ENCODE results near the gene SH2D3C.

SH2D3C gene

DNA sequence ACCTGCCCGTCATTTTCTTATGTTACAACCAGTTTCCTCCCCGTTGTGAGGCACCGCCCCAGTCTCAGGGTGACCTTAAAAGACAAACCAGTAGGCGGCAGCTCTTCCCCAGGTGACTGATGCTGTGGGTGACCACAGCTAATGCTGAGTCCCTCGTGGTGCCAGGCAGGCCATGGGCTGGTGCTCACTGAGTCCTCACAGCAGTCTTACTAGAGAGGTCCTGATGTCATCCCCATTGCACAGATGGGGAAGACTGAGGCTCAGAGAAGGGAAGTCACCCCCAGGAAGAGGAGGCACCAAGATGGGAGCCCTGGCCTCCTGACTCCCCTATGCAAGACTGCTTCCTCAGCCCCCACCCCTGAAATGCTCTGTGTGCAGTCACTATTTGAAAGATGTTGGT is 70.7 kb downstream of the SH2D3C start:
- Histone ChIP-seq H3K18ac (ENCODE audit: low read depth in 1 of 2, low read length in 2 of 2) (no peak overlapping the region), H3K23ac (ENCODE audit: low read length in 2 of 2) (no peak overlapping the region), H2BK5ac (ENCODE audit: low read depth, low read length, poor library complexity, severe bottlenecking) (no peak overlapping the region), H3K4ac (ENCODE audit: low read depth in 1 of 2, low read length in 2 of 2) (no peak overlapping the region), H4K8ac (ENCODE audit: low read length) (no peak overlapping the region), H3K4me1 (ENCODE audit: control insufficient read depth, insufficient read depth, low read depth, low read length) (peaks cover 45% of the 10 kb centered on the region), H2BK15ac (ENCODE audit: low read depth, poor library complexity, severe bottlenecking) (no peak overlapping the region), H3K9me3 (ENCODE audit: control insufficient read depth, low read length) (no peaks in the 10 kb centered on the region), H3K4me3 (ENCODE audit: insufficient read depth in 1 of 2, low read depth in 1 of 2, low read length in 2 of 2) (no peak overlapping the region), H3K14ac (ENCODE audit: low read length in 2 of 2) (no peak overlapping the region), H3K4me2 (ENCODE audit: low read length, poor library complexity, severe bottlenecking) (no peak overlapping the region), H2BK12ac (ENCODE audit: low read length in 2 of 2) (no peak overlapping the region), H3K79me1 (replicated peaks; ENCODE audit: low read length, poor library complexity, severe bottlenecking) (peaks cover 2% of the 10 kb centered on the region), H3K9ac (ENCODE audit: low read length) (no peak overlapping the region), H3K36me3 (ENCODE audit: control insufficient read depth in 1 of 2, insufficient read depth in 2 of 2, low read depth in 1 of 2, low read length in 2 of 2) (peaks cover 0 to 14% of the 10 kb centered on the region in 2 experiments), H4K91ac (ENCODE audit: low read length) (no peak overlapping the region), H2AK5ac (ENCODE audit: low read length, severe bottlenecking) (no peak overlapping the region), H3K27ac (ENCODE audit: low read length, poor library complexity, severe bottlenecking) (no peak overlapping the region), H2AFZ (ENCODE audit: low read depth, low read length) (no peak overlapping the region), H2BK120ac (ENCODE audit: low read depth, low read length) (no peak overlapping the region), H3K27me3 (ENCODE audit: control insufficient read depth in 1 of 2, insufficient read depth in 1 of 2, low read length in 2 of 2) (peaks cover 0 to 6% of the 10 kb centered on the region in 2 experiments)
- 66% methylated on average over 5 of the region's 5 CpGs for WGBS
- DNase-seq, result no peak

DNA sequence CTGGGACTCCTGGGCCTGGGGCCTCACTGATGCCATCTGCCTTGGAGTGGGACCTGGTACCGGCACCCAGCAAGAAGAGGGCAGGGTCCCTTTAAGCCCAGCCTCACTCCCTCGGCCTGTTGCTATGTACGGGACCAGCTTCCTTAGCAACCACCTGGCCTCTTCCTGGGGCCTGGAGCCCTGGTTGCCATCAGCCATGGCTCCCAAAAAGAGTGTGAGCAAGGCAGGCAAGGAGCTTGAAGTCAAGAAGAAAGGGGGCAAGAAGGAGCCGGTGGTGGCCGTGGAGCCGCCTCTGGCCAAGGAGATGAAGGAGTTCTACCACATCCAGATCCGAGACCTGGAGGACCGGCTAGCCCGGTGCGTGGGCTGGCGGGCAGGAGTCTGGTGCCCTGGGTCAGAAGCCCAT is 71.6 kb downstream of the SH2D3C start, which contains the start of gene CFAP157:
TSS of gene CFAP157 (plus strand) at position 153 of the 406 bp plus-strand sequence. CDS start at position 197, 44 bp downstream.
- no peak within 1 kb of the TSS for H3K9ac ChIP-seq (ENCODE audit: low read length)
- H3K4me1 ChIP-seq (ENCODE audit: control insufficient read depth, insufficient read depth, low read depth, low read length), result peaks cover 37% of the 10 kb centered on the region
- H3K27me3 ChIP-seq (ENCODE audit: control insufficient read depth in 1 of 2, insufficient read depth in 1 of 2, low read length in 2 of 2), result peaks cover 0 to 6% of the 10 kb centered on the region in 2 experiments
- no peak within 1 kb of the TSS for H2BK12ac ChIP-seq (ENCODE audit: low read length in 2 of 2)
- no peak within 1 kb of the TSS for H3K23ac ChIP-seq (ENCODE audit: low read length in 2 of 2)
- H4K8ac ChIP-seq (ENCODE audit: low read length), result no peak within 1 kb of the TSS
- H3K4me2 ChIP-seq (ENCODE audit: low read length, poor library complexity, severe bottlenecking), result no peak within 1 kb of the TSS
- peaks cover 0 to 10% of the 10 kb centered on the region in 2 experiments for H3K36me3 ChIP-seq (ENCODE audit: control insufficient read depth in 1 of 2, insufficient read depth in 2 of 2, low read depth in 1 of 2, low read length in 2 of 2)
- no peak within 1 kb of the TSS for H3K4me3 ChIP-seq (ENCODE audit: insufficient read depth in 1 of 2, low read depth in 1 of 2, low read length in 2 of 2)
- 80% methylated on average over 11 of the region's 11 CpGs for WGBS
- H3K14ac ChIP-seq (ENCODE audit: low read length in 2 of 2), result no peak within 1 kb of the TSS
- no peaks in the 10 kb centered on the region for H3K79me1 ChIP-seq (replicated peaks; ENCODE audit: low read length, poor library complexity, severe bottlenecking)
- no peak within 1 kb of the TSS for H3K18ac ChIP-seq (ENCODE audit: low read depth in 1 of 2, low read length in 2 of 2)
- H3K9me3 ChIP-seq (ENCODE audit: control insufficient read depth, low read length), result no peaks in the 10 kb centered on the region
- no peak within 1 kb of the TSS for H2BK5ac ChIP-seq (ENCODE audit: low read depth, low read length, poor library complexity, severe bottlenecking)
- H2BK120ac ChIP-seq (ENCODE audit: low read depth, low read length), result no peak within 1 kb of the TSS
- no peak within 1 kb of the TSS for H2AFZ ChIP-seq (ENCODE audit: low read depth, low read length)
- peak within 1 kb of the TSS; percentile 43 for H4K91ac ChIP-seq (ENCODE audit: low read length)
- H2BK15ac ChIP-seq (ENCODE audit: low read depth, poor library complexity, severe bottlenecking), result no peak within 1 kb of the TSS
- H2AK5ac ChIP-seq (ENCODE audit: low read length, severe bottlenecking), result peak within 1 kb of the TSS; percentile 14
- peak within 1 kb of the TSS in 1 of 2 experiments; percentile 46 for H3K4ac ChIP-seq (ENCODE audit: low read depth in 1 of 2, low read length in 2 of 2)
- no peak within 1 kb of the TSS for H3K27ac ChIP-seq (ENCODE audit: low read length, poor library complexity, severe bottlenecking)
- DNase-seq, result no peak

DNA sequence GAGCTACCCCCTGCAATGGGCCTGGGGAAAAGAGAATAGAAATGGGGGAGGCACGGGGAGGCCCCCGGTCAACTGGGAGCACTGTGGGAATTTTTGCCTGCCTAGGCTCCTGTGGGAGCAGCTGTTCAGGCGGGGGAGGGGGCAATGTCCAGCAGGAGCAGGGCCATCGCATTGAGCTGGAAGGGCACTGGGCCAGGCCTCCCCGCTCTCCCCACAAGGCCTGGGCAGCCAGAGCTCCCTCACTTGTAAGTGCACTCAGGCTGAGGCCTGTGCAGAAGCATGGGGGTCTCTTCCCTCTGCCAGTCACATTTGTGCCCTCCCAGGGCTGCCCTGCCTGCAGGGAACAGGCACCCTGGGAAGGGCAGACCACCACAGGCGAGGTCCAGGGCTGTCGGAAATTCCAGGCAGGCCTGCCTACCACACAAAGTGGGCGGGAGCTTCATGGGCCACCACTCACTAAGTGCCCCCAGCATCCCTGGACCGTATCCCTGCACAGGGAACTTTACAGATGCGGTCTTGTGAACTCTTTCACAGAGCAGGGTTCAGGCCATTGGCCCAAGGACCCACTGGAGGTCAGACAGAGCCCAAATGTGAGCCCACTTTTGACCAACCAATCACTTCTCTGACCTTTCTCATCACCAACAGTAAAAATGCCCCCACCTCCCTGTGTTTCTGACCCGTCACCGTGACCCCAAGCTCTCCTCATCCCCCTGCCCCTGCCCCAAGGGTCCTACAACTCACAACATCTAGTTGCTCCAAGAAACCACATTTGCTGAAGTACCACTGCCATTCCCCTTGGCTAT is 72.7 kb downstream of the SH2D3C start:
- Histone ChIP-seq H2BK5ac (ENCODE audit: low read depth, low read length, poor library complexity, severe bottlenecking) (no peak overlapping the region), H3K9me3 (ENCODE audit: control insufficient read depth, low read length) (no peaks in the 10 kb centered on the region), H3K18ac (ENCODE audit: low read depth in 1 of 2, low read length in 2 of 2) (no peak overlapping the region), H3K9ac (ENCODE audit: low read length) (no peak overlapping the region), H2BK15ac (ENCODE audit: low read depth, poor library complexity, severe bottlenecking) (no peak overlapping the region), H3K4ac (ENCODE audit: low read depth in 1 of 2, low read length in 2 of 2) (no peak overlapping the region), H2BK12ac (ENCODE audit: low read length in 2 of 2) (no peak overlapping the region), H3K23ac (ENCODE audit: low read length in 2 of 2) (peak overlapping the region in 1 of 2 experiments; percentile 65), H4K8ac (ENCODE audit: low read length) (no peak overlapping the region), H3K79me1 (replicated peaks; ENCODE audit: low read length, poor library complexity, severe bottlenecking) (no peaks in the 10 kb centered on the region), H3K4me1 (ENCODE audit: control insufficient read depth, insufficient read depth, low read depth, low read length) (peaks cover 27% of the 10 kb centered on the region), H3K36me3 (ENCODE audit: control insufficient read depth in 1 of 2, insufficient read depth in 2 of 2, low read depth in 1 of 2, low read length in 2 of 2) (peaks cover 0 to 10% of the 10 kb centered on the region in 2 experiments), H3K14ac (ENCODE audit: low read length in 2 of 2) (no peak overlapping the region), H3K27me3 (ENCODE audit: control insufficient read depth in 1 of 2, insufficient read depth in 1 of 2, low read length in 2 of 2) (peaks cover 0 to 6% of the 10 kb centered on the region in 2 experiments), H3K27ac (ENCODE audit: low read length, poor library complexity, severe bottlenecking) (no peak overlapping the region), H4K91ac (ENCODE audit: low read length) (no peak overlapping the region), H3K4me3 (ENCODE audit: insufficient read depth in 1 of 2, low read depth in 1 of 2, low read length in 2 of 2) (no peak overlapping the region), H2BK120ac (ENCODE audit: low read depth, low read length) (no peak overlapping the region), H2AFZ (ENCODE audit: low read depth, low read length) (no peak overlapping the region), H2AK5ac (ENCODE audit: low read length, severe bottlenecking) (no peak overlapping the region), H3K4me2 (ENCODE audit: low read length, poor library complexity, severe bottlenecking) (no peak overlapping the region)
- WGBS, result 82% methylated on average over 12 of the region's 12 CpGs
- DNase-seq, result no peak

DNA sequence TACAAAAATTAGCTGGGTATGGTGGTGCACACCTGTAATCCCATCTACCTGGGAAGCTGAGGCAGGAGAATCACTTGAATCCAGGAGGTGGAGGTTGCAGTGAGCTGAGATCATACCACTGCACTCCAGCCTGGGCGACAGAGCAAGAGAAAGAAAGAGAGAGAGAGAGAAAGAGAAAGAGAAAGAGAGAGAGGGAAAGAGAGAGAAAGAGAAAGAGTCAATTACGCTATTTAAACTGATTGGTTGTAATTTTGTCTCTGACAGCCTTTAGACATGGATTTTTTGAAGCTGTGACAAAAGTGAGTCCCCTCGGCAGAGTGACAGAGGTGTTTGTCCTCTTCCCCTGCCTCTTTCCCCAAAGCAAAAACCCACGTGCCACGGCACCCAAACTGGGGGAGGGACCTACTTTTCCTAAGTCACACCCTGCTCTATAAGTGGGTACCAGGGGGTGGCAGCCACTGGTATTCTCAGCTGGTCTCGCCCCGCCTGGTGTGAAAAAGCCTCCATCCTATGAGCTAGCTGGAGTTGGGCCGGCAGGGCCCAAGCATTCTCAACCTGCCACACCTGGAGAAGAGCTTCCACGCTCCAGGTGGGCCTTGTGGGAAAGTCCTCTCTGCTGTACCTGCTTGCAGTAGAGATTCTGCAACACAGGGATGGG is 75.0 kb downstream of the SH2D3C start:
- 73% methylated on average over 9 of the region's 9 CpGs for WGBS
- H2BK15ac ChIP-seq (ENCODE audit: low read depth, poor library complexity, severe bottlenecking), result no peak overlapping the region
- no peak overlapping the region for H3K4me3 ChIP-seq (ENCODE audit: insufficient read depth in 1 of 2, low read depth in 1 of 2, low read length in 2 of 2)
- H3K9ac ChIP-seq (ENCODE audit: low read length), result no peak overlapping the region
- no peak overlapping the region for H2BK120ac ChIP-seq (ENCODE audit: low read depth, low read length)
- no peak overlapping the region for H3K14ac ChIP-seq (ENCODE audit: low read length in 2 of 2)
- H3K79me1 ChIP-seq (replicated peaks; ENCODE audit: low read length, poor library complexity, severe bottlenecking), result no peaks in the 10 kb centered on the region
- H2AFZ ChIP-seq (ENCODE audit: low read depth, low read length), result no peak overlapping the region
- H2BK5ac ChIP-seq (ENCODE audit: low read depth, low read length, poor library complexity, severe bottlenecking), result no peak overlapping the region
- no peaks in the 10 kb centered on the region for H3K36me3 ChIP-seq (ENCODE audit: control insufficient read depth in 1 of 2, insufficient read depth in 2 of 2, low read depth in 1 of 2, low read length in 2 of 2)
- H3K23ac ChIP-seq (ENCODE audit: low read length in 2 of 2), result peak overlapping the region in 1 of 2 experiments; percentile 51
- no peak overlapping the region for H3K18ac ChIP-seq (ENCODE audit: low read depth in 1 of 2, low read length in 2 of 2)
- no peak overlapping the region for H3K4me2 ChIP-seq (ENCODE audit: low read length, poor library complexity, severe bottlenecking)
- no peaks in the 10 kb centered on the region for H3K9me3 ChIP-seq (ENCODE audit: control insufficient read depth, low read length)
- H2AK5ac ChIP-seq (ENCODE audit: low read length, severe bottlenecking), result no peak overlapping the region
- H4K8ac ChIP-seq (ENCODE audit: low read length), result no peak overlapping the region
- DNase-seq, result no peak
- no peak overlapping the region for H4K91ac ChIP-seq (ENCODE audit: low read length)
- no peak overlapping the region for H3K27ac ChIP-seq (ENCODE audit: low read length, poor library complexity, severe bottlenecking)
- H2BK12ac ChIP-seq (ENCODE audit: low read length in 2 of 2), result no peak overlapping the region
- H3K4ac ChIP-seq (ENCODE audit: low read depth in 1 of 2, low read length in 2 of 2), result no peak overlapping the region
- H3K27me3 ChIP-seq (ENCODE audit: control insufficient read depth in 1 of 2, insufficient read depth in 1 of 2, low read length in 2 of 2), result peaks cover 0 to 6% of the 10 kb centered on the region in 2 experiments
- peaks cover 25% of the 10 kb centered on the region for H3K4me1 ChIP-seq (ENCODE audit: control insufficient read depth, insufficient read depth, low read depth, low read length)
